A673 (cell line): Measurements from ENCODE around the gene DPYD.

Source experiments
- EZH2 ChIP-seq: fragments of 200-600 bp; sonication (generic); IDR thresholded peaks from 2 replicates; pipeline ENCODE4 v1.6.1; 2017; ENCODE audit warnings: borderline replicate concordance, low read depth, mild to moderate bottlenecking, mixed read lengths, antibody characterized with exemption, low read length; ENCODE audit not compliant: poor library complexity, severe bottlenecking
- TF ChIP-seq, protein P1 (sequence below): fragments of 300-800, 200-600 bp; sonication (generic); conservative IDR thresholded peaks from 2 replicates; pipeline ENCODE4 v1.5.1; 2017; ENCODE audit warnings: low read depth, mild to moderate bottlenecking, antibody characterized with exemption, low read length, moderate library complexity, mixed read lengths

GRCh38 chr1:97834899-97835298 lies 85.9 kb downstream of the DPYD start:
- TF ChIP-seq, protein P1, sequence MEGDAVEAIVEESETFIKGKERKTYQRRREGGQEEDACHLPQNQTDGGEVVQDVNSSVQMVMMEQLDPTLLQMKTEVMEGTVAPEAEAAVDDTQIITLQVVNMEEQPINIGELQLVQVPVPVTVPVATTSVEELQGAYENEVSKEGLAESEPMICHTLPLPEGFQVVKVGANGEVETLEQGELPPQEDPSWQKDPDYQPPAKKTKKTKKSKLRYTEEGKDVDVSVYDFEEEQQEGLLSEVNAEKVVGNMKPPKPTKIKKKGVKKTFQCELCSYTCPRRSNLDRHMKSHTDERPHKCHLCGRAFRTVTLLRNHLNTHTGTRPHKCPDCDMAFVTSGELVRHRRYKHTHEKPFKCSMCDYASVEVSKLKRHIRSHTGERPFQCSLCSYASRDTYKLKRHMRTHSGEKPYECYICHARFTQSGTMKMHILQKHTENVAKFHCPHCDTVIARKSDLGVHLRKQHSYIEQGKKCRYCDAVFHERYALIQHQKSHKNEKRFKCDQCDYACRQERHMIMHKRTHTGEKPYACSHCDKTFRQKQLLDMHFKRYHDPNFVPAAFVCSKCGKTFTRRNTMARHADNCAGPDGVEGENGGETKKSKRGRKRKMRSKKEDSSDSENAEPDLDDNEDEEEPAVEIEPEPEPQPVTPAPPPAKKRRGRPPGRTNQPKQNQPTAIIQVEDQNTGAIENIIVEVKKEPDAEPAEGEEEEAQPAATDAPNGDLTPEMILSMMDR = no peak
- TF ChIP-seq EZH2 = no peak
